Breast epithelium (tissue), 4 donors: ENCODE results near the gene PTOV1. TPM values are rescaled to one million over a fixed set of nuclear protein-coding genes. Genes with fewer than 3 reads are reported as not detected.

ENCODE experiments used
- DNase-seq, 2 donors: peaks; one replicate each; pipeline ENCODE4 v3.0.0-alpha.2; 2019; ENCODE audit warnings: low spot score in 2 of 2
- H3K27ac ChIP-seq, 2 donors: fragments of 200-600 bp; sonication (generic) in 1 of 2; one replicate each; pipeline ENCODE4 v1.5.1; 2016 to 2019; ENCODE audit warnings: mild to moderate bottlenecking in 1 of 2
- H3K27me3 ChIP-seq, 2 donors: fragments of 200-600 bp; sonication (generic) in 1 of 2; one replicate each; pipeline versions ENCODE4 v1.5.1 to v1.6.0; 2017 to 2019; ENCODE audit warnings: control low read depth in 1 of 2, mild to moderate bottlenecking in 1 of 2
- H3K36me3 ChIP-seq: fragments of 200-600 bp; one replicate; pipeline ENCODE4 v1.5.1; 2019
- H3K4me1 ChIP-seq, 2 donors: fragments of 200-600 bp; sonication (generic); one replicate each; pipeline ENCODE4 v1.5.1; 2016 to 2019; ENCODE audit warnings: control low read depth in 1 of 2
- H3K4me3 ChIP-seq, 3 donors: fragments of 200-600 bp; sonication (generic); 1 replicate in 2 of 3; 2 replicates in 1 of 3; pipeline ENCODE4 v1.5.1; 2016 to 2019; ENCODE audit warnings: mild to moderate bottlenecking in 3 of 3, moderate library complexity in 2 of 3
- H3K9me3 ChIP-seq, 2 donors: fragments of 200-600 bp; sonication (generic) in 1 of 2; one replicate each; pipeline ENCODE4 v1.5.1; 2016 to 2019; ENCODE audit warnings: control low read depth in 1 of 2
- CTCF ChIP-seq, 3 donors: fragments of 450-650 bp; IDR thresholded peaks; one replicate each; pipeline ENCODE4 v1.5.1; 2016 to 2017; ENCODE audit warnings: antibody characterized with exemption in 3 of 3, mild to moderate bottlenecking in 3 of 3, moderate library complexity in 3 of 3
- POLR2A ChIP-seq: fragments of 450-650 bp; IDR thresholded peaks from one replicate; pipeline ENCODE4 v1.6.1; 2016; ENCODE audit warnings: antibody characterized with exemption, mild to moderate bottlenecking, moderate library complexity
- POLR2AphosphoS5 ChIP-seq, 3 donors: sonication (generic); formaldehyde crosslinking; IDR thresholded peaks; one replicate each; pipeline ENCODE4 v1.6.1; 2017; ENCODE audit warnings: antibody characterized with exemption in 3 of 3
- intact Hi-C: fragments of 100-400 bp; cut with DNase I; formaldehyde crosslinking; loops from one replicate; pipeline ENCODE4 v1.15.1; 2023; ENCODE audit warnings: low total_unique reads
- total RNA-seq, 3 donors: library from RNA; depleted of rRNA; stranded (reverse); fragments of >200 nt; gene quantifications; one replicate each; pipeline ENCODE4 v1.1.0, GENCODE V29; 2016

Gene PTOV1
- total RNA-seq, 3 donors from 2014 or later: 45.1 to 95.0 (median 90.3) TPM

- Histone ChIP-seq H3K27me3 (no peaks in the 10 kb centered on the region), H3K4me3 (no peak overlapping the region), H3K36me3 (peaks cover 8% of the 10 kb centered on the region), H3K4me1 (no peaks in the 10 kb centered on the region), H3K27ac (no peak overlapping the region), H3K9me3 (no peaks in the 10 kb centered on the region)
- no peak for DNase-seq
- intact Hi-C loops: no loop called here
- TF ChIP-seq POLR2AphosphoS5 (IDR thresholded peaks at IDR 0.05) (no peak), CTCF (IDR thresholded peaks at IDR 0.05) (no peak), POLR2A (no peak)
Observed at GRCh38 chr19:49889038-49889686, 38.2 kb downstream of the PTOV1 start.

- DNase-seq: peak; percentile 55 to 66
- Histone ChIP-seq H3K4me1 (no peaks in the 10 kb centered on the region), H3K27ac (no peak overlapping the region), H3K27me3 (no peaks in the 10 kb centered on the region), H3K36me3 (peaks cover 1% of the 10 kb centered on the region), H3K4me3 (peak overlapping the region; percentile 8 to 59 (median 40)), H3K9me3 (no peaks in the 10 kb centered on the region)
- TF ChIP-seq CTCF (IDR thresholded peaks at IDR 0.05) (peak; percentile 45 to 78 (median 51)), POLR2AphosphoS5 (IDR thresholded peaks at IDR 0.05) (peak in 2 of 3 donors; percentile 49 to 69), POLR2A (no peak)
- intact Hi-C loops: loop anchor here (1.0 kb wide), 1 partner anchor 30 kb away; no protein-coding TSS in a partner anchor
Observed at GRCh38 chr19:49889687-49890348, 38.9 kb downstream of the PTOV1 start.

- Histone ChIP-seq H3K4me3 (peak overlapping the region; percentile 8 to 59 (median 40)), H3K4me1 (no peaks in the 10 kb centered on the region), H3K9me3 (no peaks in the 10 kb centered on the region), H3K27me3 (no peaks in the 10 kb centered on the region), H3K36me3 (no peaks in the 10 kb centered on the region), H3K27ac (no peak overlapping the region)
- DNase-seq: no peak
- intact Hi-C loops: loop anchor here (1.0 kb wide), 1 partner anchor 30 kb away; no protein-coding TSS in a partner anchor
- TF ChIP-seq CTCF (IDR thresholded peaks at IDR 0.05) (no peak), POLR2A (no peak), POLR2AphosphoS5 (IDR thresholded peaks at IDR 0.05) (no peak)
Observed at GRCh38 chr19:49890349-49891311, 39.7 kb downstream of the PTOV1 start.

- DNase-seq: no peak
- Histone ChIP-seq H3K4me3 (no peak overlapping the region), H3K9me3 (no peaks in the 10 kb centered on the region), H3K4me1 (no peaks in the 10 kb centered on the region), H3K36me3 (no peaks in the 10 kb centered on the region), H3K27me3 (no peaks in the 10 kb centered on the region), H3K27ac (no peak overlapping the region)
- TF ChIP-seq CTCF (IDR thresholded peaks at IDR 0.05) (no peak), POLR2AphosphoS5 (IDR thresholded peaks at IDR 0.05) (no peak), POLR2A (no peak)
- intact Hi-C loops: no loop called here
Observed at GRCh38 chr19:49891393-49891792, 40.4 kb downstream of the PTOV1 start.
